SK-N-MC (cell line): ENCODE measurements around the gene TGM6.
"Not testable (repeated sequence)": the region's sequence is repeated elsewhere in the genome, so short reads cannot be mapped to it uniquely, and the experiment has no call there.

ENCODE experiments used
- DNase-seq: peaks from one replicate; pipeline ENCODE4 v3.0.0-alpha.2; 2011; ENCODE audit warnings: low read depth, low spot score
- H3K27ac ChIP-seq: fragments of 200-600 bp; sonication (generic); 2 replicates; pipeline ENCODE4 v1.5.1; 2016; ENCODE audit warnings: mixed run types
- H3K36me3 ChIP-seq: fragments of 200-600 bp; sonication (generic); 2 replicates; pipeline ENCODE4 v1.6.1; 2017; ENCODE audit warnings: antibody characterized with exemption, low read length, mixed read lengths; ENCODE audit not compliant: insufficient read depth
- H3K4me3 ChIP-seq: fragments of 200-600 bp; sonication (generic); 2 replicates; pipeline ENCODE4 v1.5.1; 2016
- H3K9ac ChIP-seq: fragments of 200-600 bp; sonication (generic); 2 replicates; pipeline ENCODE4 v1.8.0; 2017; ENCODE audit warnings: mixed run types, mixed read lengths; ENCODE audit not compliant: insufficient read length
- H3K9me3 ChIP-seq: fragments of 200-600 bp; sonication (generic); 2 replicates; pipeline ENCODE4 v1.6.1; 2017; ENCODE audit warnings: low read depth, mild to moderate bottlenecking, antibody characterized with exemption, low read length, moderate library complexity, mixed read lengths
- EZH2 ChIP-seq: fragments of 200-600 bp; sonication (generic); IDR thresholded peaks from one replicate; pipeline ENCODE4 v1.6.1; 2017; ENCODE audit warnings: antibody characterized with exemption
- FOXP2 ChIP-seq: optimal IDR thresholded peaks from 2 replicates; pipeline ENCODE3; 2011; ENCODE audit warnings: mild to moderate bottlenecking, moderate library complexity; ENCODE audit not compliant: insufficient read depth; ENCODE audit errors: extremely low read length, control extremely low read depth
- POLR2AphosphoS5 ChIP-seq: IDR thresholded peaks from 2 replicates; pipeline ENCODE4 v1.6.1; 2012; ENCODE audit warnings: mild to moderate bottlenecking, low read depth, low read length, borderline replicate concordance

The TGM6 gene

GRCh38 chr20:2397595-2398145 is 17.0 kb downstream of the TGM6 start:
- H3K27ac ChIP-seq: no peak overlapping the region
- no peaks in the 10 kb centered on the region for H3K9me3 ChIP-seq
- TF ChIP-seq EZH2: no peak
- H3K9ac ChIP-seq: no peak overlapping the region
- H3K36me3 ChIP-seq: no peaks in the 10 kb centered on the region
- no peak overlapping the region for H3K4me3 ChIP-seq
- no peak for DNase-seq

GRCh38 chr20:2398449-2398848 is 17.7 kb downstream of the TGM6 start:
- no peaks in the 10 kb centered on the region for H3K36me3 ChIP-seq
- no peaks in the 10 kb centered on the region for H3K9me3 ChIP-seq
- no peak for TF ChIP-seq EZH2
- no peak for TF ChIP-seq POLR2AphosphoS5
- TF ChIP-seq FOXP2: no peak
- H3K27ac ChIP-seq: no peak overlapping the region
- no peak overlapping the region for H3K9ac ChIP-seq
- no peak for DNase-seq
- no peak overlapping the region for H3K4me3 ChIP-seq

GRCh38 chr20:2399390-2399789 is 18.7 kb downstream of the TGM6 start:
- TF ChIP-seq POLR2AphosphoS5 (no peak), FOXP2 (no peak), EZH2 (no peak)
- Histone ChIP-seq H3K9me3 (no peaks in the 10 kb centered on the region), H3K9ac (no peak overlapping the region), H3K27ac (no peak overlapping the region), H3K4me3 (no peak overlapping the region), H3K36me3 (no peaks in the 10 kb centered on the region)
- DNase-seq: no peak

GRCh38 chr20:2400290-2400689 is 19.6 kb downstream of the TGM6 start:
- H3K4me3 ChIP-seq: no peak overlapping the region
- H3K9ac ChIP-seq: no peak overlapping the region
- H3K36me3 ChIP-seq: no peaks in the 10 kb centered on the region
- DNase-seq: no peak
- H3K27ac ChIP-seq: no peak overlapping the region
- TF ChIP-seq FOXP2 (no peak), POLR2AphosphoS5 (no peak), EZH2 (no peak)
- H3K9me3 ChIP-seq: no peaks in the 10 kb centered on the region

- Histone ChIP-seq H3K27ac (no peak overlapping the region), H3K9me3 (no peaks in the 10 kb centered on the region), H3K4me3 (no peak overlapping the region), H3K36me3 (no peaks in the 10 kb centered on the region), H3K9ac (no peak overlapping the region)
- DNase-seq: no peak
- TF ChIP-seq FOXP2 (no peak), EZH2 (no peak), POLR2AphosphoS5 (no peak)
Observed at GRCh38 chr20:2401527-2401926, 20.8 kb downstream of the TGM6 start.

- Histone ChIP-seq H3K9ac (no peak overlapping the region), H3K4me3 (no peak overlapping the region), H3K9me3 (no peaks in the 10 kb centered on the region), H3K27ac (no peak overlapping the region), H3K36me3 (no peaks in the 10 kb centered on the region)
- TF ChIP-seq EZH2: no peak
- TF ChIP-seq POLR2AphosphoS5: no peak
- no peak for DNase-seq
Observed at GRCh38 chr20:2402271-2402980, 21.7 kb downstream of the TGM6 start.

GRCh38 chr20:2403291-2404052 is 22.8 kb downstream of the TGM6 start:
- no peak overlapping the region for H3K4me3 ChIP-seq
- no peak overlapping the region for H3K9ac ChIP-seq
- no peak overlapping the region for H3K27ac ChIP-seq
- no peak for DNase-seq
- H3K36me3 ChIP-seq: no peaks in the 10 kb centered on the region
- no peaks in the 10 kb centered on the region for H3K9me3 ChIP-seq
- TF ChIP-seq FOXP2 (no peak), POLR2AphosphoS5 (no peak), EZH2 (no peak)

GRCh38 chr20:2405693-2406065 is 25.0 kb downstream of the TGM6 start:
- Histone ChIP-seq H3K36me3 (no peaks in the 10 kb centered on the region), H3K27ac (no peak overlapping the region), H3K9me3 (no peaks in the 10 kb centered on the region), H3K9ac (no peak overlapping the region), H3K4me3 (no peak overlapping the region)
- no peak for DNase-seq
- TF ChIP-seq EZH2 (no peak), FOXP2 (no peak), POLR2AphosphoS5 (no peak)

GRCh38 chr20:2407355-2407754 is 26.7 kb downstream of the TGM6 start:
- H3K9me3 ChIP-seq, H3K36me3 ChIP-seq, H3K9ac ChIP-seq, DNase-seq, H3K4me3 ChIP-seq, H3K27ac ChIP-seq: not testable (repeated sequence)
